ENCODE measurements around the gene POU6F2.

Gene POU6F2

GRCh38 chr7:39410582-39410981 lies 432.9 kb downstream of the POU6F2 start:
- H3K4me3 ChIP-seq (ENCODE audit: low read depth, low read length): no peak overlapping the region
- no peak for DNase-seq (ENCODE audit: low read depth)

GRCh38 chr7:39413636-39414223 lies 436.0 kb downstream of the POU6F2 start:
- peak overlapping the region; percentile 33 for H3K4me3 ChIP-seq (ENCODE audit: low read depth, low read length)
- no peak for TF ChIP-seq CTCF (IDR thresholded peaks at IDR 0.05; ENCODE audit: low read depth, low read length, missing control alignments)
- DNase-seq (ENCODE audit: low read depth): no peak

More at GRCh38 chr7:39410582-39410981, 432.9 kb downstream of the POU6F2 start:
- no peak for TF ChIP-seq CTCF (IDR thresholded peaks at IDR 0.05; ENCODE audit: low read depth, low read length, missing control alignments)

GRCh38 chr7:39414224-39415035 lies 436.7 kb downstream of the POU6F2 start:
- H3K4me3 ChIP-seq (ENCODE audit: low read depth, low read length): peak overlapping the region; percentile 33
- DNase-seq (ENCODE audit: low read depth): peak; percentile 21
- peak; percentile 28 for TF ChIP-seq CTCF (IDR thresholded peaks at IDR 0.05; ENCODE audit: low read depth, low read length, missing control alignments)

GRCh38 chr7:39415091-39415787 lies 437.5 kb downstream of the POU6F2 start:
- no peak for TF ChIP-seq CTCF (IDR thresholded peaks at IDR 0.05; ENCODE audit: low read depth, low read length, missing control alignments)
- DNase-seq (ENCODE audit: low read depth): no peak
- no peak overlapping the region; the same call in 1 of the 2 replicates for H3K4me3 ChIP-seq (ENCODE audit: low read depth, low read length)

GRCh38 chr7:39416866-39417265 lies 439.2 kb downstream of the POU6F2 start:
- TF ChIP-seq CTCF (IDR thresholded peaks at IDR 0.05; ENCODE audit: low read depth, low read length, missing control alignments): no peak
- no peak overlapping the region for H3K4me3 ChIP-seq (ENCODE audit: low read depth, low read length)
- DNase-seq (ENCODE audit: low read depth): no peak

GRCh38 chr7:39417642-39418041 lies 439.9 kb downstream of the POU6F2 start:
- no peak for TF ChIP-seq CTCF (IDR thresholded peaks at IDR 0.05; ENCODE audit: low read depth, low read length, missing control alignments)
- DNase-seq (ENCODE audit: low read depth): no peak
- no peak overlapping the region for H3K4me3 ChIP-seq (ENCODE audit: low read depth, low read length)
